DOHH2 (cell line): Measurements from ENCODE around the gene TDP1.
A peak's percentile ranks its signal among the peaks of the same experiment; 100 is the strongest.

Experiments used
- H3F3A ChIP-seq: fragments of 200-600 bp; sonication (generic), shearing (Covaris generic); 2 replicates; pipeline ENCODE4 v1.6.0; 2016; ENCODE audit warnings: antibody characterized with exemption, mild to moderate bottlenecking; ENCODE audit not compliant: control insufficient read depth, insufficient read depth
- H3K27ac ChIP-seq: fragments of 200-600 bp; sonication (generic); 2 replicates; pipeline ENCODE4 v1.5.1; 2014; ENCODE audit warnings: low read depth, mild to moderate bottlenecking, low read length, moderate library complexity
- H3K27me3 ChIP-seq: fragments of 200-600 bp; sonication (generic); 2 replicates; pipeline ENCODE4 v1.6.1; 2014; ENCODE audit warnings: mild to moderate bottlenecking, low read length, mixed read lengths; ENCODE audit not compliant: control insufficient read depth
- H3K36me3 ChIP-seq: fragments of 200-600 bp; sonication (generic); 2 replicates; pipeline ENCODE4 v1.6.1; 2014; ENCODE audit warnings: mild to moderate bottlenecking, low read length, moderate library complexity, mixed read lengths; ENCODE audit not compliant: control insufficient read depth
- H3K4me1 ChIP-seq: fragments of 200-600 bp; sonication (generic); 2 replicates; pipeline ENCODE4 v1.6.1; 2014; ENCODE audit warnings: mild to moderate bottlenecking, low read length, mixed read lengths; ENCODE audit not compliant: control insufficient read depth
- H3K4me2 ChIP-seq: fragments of 200-600 bp; sonication (generic); 2 replicates; pipeline ENCODE4 v1.6.0; 2014; ENCODE audit warnings: mild to moderate bottlenecking, low read length, moderate library complexity
- H3K4me3 ChIP-seq: fragments of 200-600 bp; sonication (generic); 2 replicates; pipeline ENCODE4 v1.5.1; 2014; ENCODE audit warnings: mild to moderate bottlenecking, low read length, mixed read lengths
- H3K79me2 ChIP-seq: fragments of 200-600 bp; sonication (generic); 2 replicates; pipeline ENCODE4 v1.6.1; 2014; ENCODE audit warnings: mild to moderate bottlenecking, low read length, mixed read lengths; ENCODE audit not compliant: control insufficient read depth
- H3K9me2 ChIP-seq: fragments of 200-600 bp; sonication (generic); replicated peaks from 2 replicates; pipeline ENCODE4 v1.6.1; 2014; ENCODE audit warnings: mild to moderate bottlenecking, low read length, mixed read lengths; ENCODE audit not compliant: control insufficient read depth
- H3K9me3 ChIP-seq: fragments of 200-600 bp; sonication (generic); 2 replicates; pipeline ENCODE4 v1.6.1; 2014; ENCODE audit warnings: antibody characterized with exemption, low read length, mixed read lengths; ENCODE audit not compliant: control insufficient read depth, insufficient read depth
- H4K20me1 ChIP-seq: fragments of 200-600 bp; sonication (generic); 2 replicates; pipeline ENCODE4 v1.6.0; 2014; ENCODE audit warnings: low read depth, mild to moderate bottlenecking, antibody characterized with exemption, low read length, moderate library complexity; ENCODE audit not compliant: control insufficient read depth, insufficient read depth
- CTCF ChIP-seq: fragments of 200-600 bp; sonication (generic); IDR thresholded peaks from one replicate; pipeline ENCODE4 v1.5.1; 2014; ENCODE audit warnings: antibody characterized with exemption, mild to moderate bottlenecking, low read depth, low read length; ENCODE audit not compliant: poor library complexity, severe bottlenecking
- EZH2phosphoT487 ChIP-seq: fragments of 200-600 bp; sonication (generic); IDR thresholded peaks from 2 replicates; pipeline ENCODE4 v1.6.1; 2017; ENCODE audit warnings: borderline replicate concordance, mild to moderate bottlenecking, antibody characterized with exemption, low read length, moderate library complexity, mixed read lengths

Gene TDP1

GRCh38 chr14:89955745-89956660 lies at the start of gene TDP1:
TSS of gene TDP1 (plus strand) at chr14:89955927. CDS start at chr14:89963115, 7,188 bp downstream.
- H3K4me1 ChIP-seq, result peaks cover 25% of the 10 kb centered on the region

GRCh38 chr14:89906000-89906399 lies 49.7 kb upstream of the TDP1 start:
- H3K79me2 ChIP-seq, result no peaks in the 10 kb centered on the region
- no peak overlapping the region for H3K4me2 ChIP-seq
- no peaks in the 10 kb centered on the region for H3K4me1 ChIP-seq
- no peaks in the 10 kb centered on the region for H3K9me2 ChIP-seq
- no peaks in the 10 kb centered on the region for H3K36me3 ChIP-seq
- no peaks in the 10 kb centered on the region for H4K20me1 ChIP-seq
- no peaks in the 10 kb centered on the region for H3K27me3 ChIP-seq
- no peak for TF ChIP-seq CTCF
- no peak for TF ChIP-seq EZH2phosphoT487
- no peaks in the 10 kb centered on the region for H3F3A ChIP-seq
- no peak overlapping the region for H3K27ac ChIP-seq
- H3K4me3 ChIP-seq, result no peak overlapping the region
- no peaks in the 10 kb centered on the region for H3K9me3 ChIP-seq

More at GRCh38 chr14:89955745-89956660, at the start of gene TDP1:
- H3K4me3 ChIP-seq, result peak within 1 kb of the TSS; percentile 82
- H3K27me3 ChIP-seq, result no peaks in the 10 kb centered on the region
- H3K27ac ChIP-seq, result peak within 1 kb of the TSS; percentile 74
- H3K9me2 ChIP-seq, result no peaks in the 10 kb centered on the region
- no peak for TF ChIP-seq EZH2phosphoT487
- TF ChIP-seq CTCF, result peak; percentile 45
- no peaks in the 10 kb centered on the region for H4K20me1 ChIP-seq
- H3K4me2 ChIP-seq, result peak within 1 kb of the TSS; percentile 98
- peaks cover 6% of the 10 kb centered on the region; the same call in 1 of the 2 replicates for H3F3A ChIP-seq
- H3K79me2 ChIP-seq, result peaks cover 59% of the 10 kb centered on the region
- peaks cover 15% of the 10 kb centered on the region for H3K9me3 ChIP-seq
- peaks cover 39% of the 10 kb centered on the region for H3K36me3 ChIP-seq

GRCh38 chr14:89907655-89908054 lies 48.1 kb upstream of the TDP1 start:
- H3K4me3 ChIP-seq, result no peak overlapping the region
- TF ChIP-seq CTCF, result no peak
- TF ChIP-seq EZH2phosphoT487, result no peak
- 0 out of 2 replicates have a peak, but pooled peaks cover 2% of the 10 kb centered on the region for H3K27me3 ChIP-seq
- no peak overlapping the region for H3K27ac ChIP-seq
- H3F3A ChIP-seq, result no peaks in the 10 kb centered on the region
- no peaks in the 10 kb centered on the region for H4K20me1 ChIP-seq
- H3K9me3 ChIP-seq, result no peaks in the 10 kb centered on the region
- H3K4me2 ChIP-seq, result no peak overlapping the region
- H3K79me2 ChIP-seq, result no peaks in the 10 kb centered on the region
- H3K4me1 ChIP-seq, result no peaks in the 10 kb centered on the region
- no peaks in the 10 kb centered on the region for H3K36me3 ChIP-seq
- H3K9me2 ChIP-seq, result no peaks in the 10 kb centered on the region
